Measurements from ENCODE around the gene ZNF91. TPM values are rescaled to one million over a fixed set of nuclear protein-coding genes. Genes with fewer than 3 reads are reported as not detected.

ZNF91 gene
- polyA plus RNA-seq, 1 donor (not counting 4 experiments of a cell fraction or from before 2014, with no cell fraction given): 14.1 TPM

DNA sequence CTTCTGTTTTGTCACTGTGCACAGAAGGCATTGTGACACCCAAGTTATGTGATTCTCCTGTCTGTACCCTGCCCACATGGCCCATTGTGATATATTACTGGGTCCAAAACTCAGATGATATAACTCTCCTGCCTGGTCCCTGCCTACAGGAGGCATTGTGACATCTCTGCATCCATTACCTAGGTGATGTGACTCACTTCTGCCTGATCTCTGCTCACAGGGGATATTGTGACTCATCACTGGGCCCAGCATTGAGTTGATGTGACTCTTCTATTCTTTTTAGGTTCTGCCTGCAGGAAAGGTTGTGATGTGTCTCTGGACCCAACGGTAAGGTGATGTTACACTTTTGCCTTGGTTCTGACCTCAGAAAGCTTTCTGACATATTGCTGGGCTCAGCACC lies 77.1 kb downstream of the ZNF91 start:
- TF ChIP-seq, protein P1, sequence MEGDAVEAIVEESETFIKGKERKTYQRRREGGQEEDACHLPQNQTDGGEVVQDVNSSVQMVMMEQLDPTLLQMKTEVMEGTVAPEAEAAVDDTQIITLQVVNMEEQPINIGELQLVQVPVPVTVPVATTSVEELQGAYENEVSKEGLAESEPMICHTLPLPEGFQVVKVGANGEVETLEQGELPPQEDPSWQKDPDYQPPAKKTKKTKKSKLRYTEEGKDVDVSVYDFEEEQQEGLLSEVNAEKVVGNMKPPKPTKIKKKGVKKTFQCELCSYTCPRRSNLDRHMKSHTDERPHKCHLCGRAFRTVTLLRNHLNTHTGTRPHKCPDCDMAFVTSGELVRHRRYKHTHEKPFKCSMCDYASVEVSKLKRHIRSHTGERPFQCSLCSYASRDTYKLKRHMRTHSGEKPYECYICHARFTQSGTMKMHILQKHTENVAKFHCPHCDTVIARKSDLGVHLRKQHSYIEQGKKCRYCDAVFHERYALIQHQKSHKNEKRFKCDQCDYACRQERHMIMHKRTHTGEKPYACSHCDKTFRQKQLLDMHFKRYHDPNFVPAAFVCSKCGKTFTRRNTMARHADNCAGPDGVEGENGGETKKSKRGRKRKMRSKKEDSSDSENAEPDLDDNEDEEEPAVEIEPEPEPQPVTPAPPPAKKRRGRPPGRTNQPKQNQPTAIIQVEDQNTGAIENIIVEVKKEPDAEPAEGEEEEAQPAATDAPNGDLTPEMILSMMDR (optimal IDR thresholded peaks at IDR 0.05 in 1 of 3, IDR thresholded peaks at IDR 0.05 in 1 of 3, conservative IDR thresholded peaks at IDR 0.05 in 1 of 3; ENCODE audit: extremely low read depth in 1 of 3, insufficient read depth in 2 of 3, low read length in 3 of 3): no peak
- TF ChIP-seq EZH2 (IDR thresholded peaks at IDR 0.05; ENCODE audit: low read length): no peak
- no peak overlapping the region for H3K27ac ChIP-seq (ENCODE audit: control insufficient read depth, insufficient read depth, low read length)
- H3K4me1 ChIP-seq (ENCODE audit: control insufficient read depth, extremely low read depth, insufficient read depth, low read length): no peaks in the 10 kb centered on the region
- DNase-seq (ENCODE audit: low read depth, low spot score) (no peak), FAIRE-seq (no peak)
- dilution Hi-C loops (cut with MboI; ENCODE audit: extremely low pct_ligation_motif_present, low sequenced_read_pairs): no loop called here
- H3K9me3 ChIP-seq (ENCODE audit: control insufficient read depth, low read depth, low read length): peaks cover 7% of the 10 kb centered on the region
- no peak overlapping the region for H3K4me2 ChIP-seq (ENCODE audit: control insufficient read depth, extremely low read depth, insufficient read depth, low read depth, low read length)
- H3K27me3 ChIP-seq (ENCODE audit: control insufficient read depth, extremely low read depth, insufficient read depth, low read length): no peaks in the 10 kb centered on the region
- H3K36me3 ChIP-seq (ENCODE audit: control insufficient read depth in 2 of 2, extremely low read depth in 1 of 2, insufficient read depth in 2 of 2, low read length in 2 of 2): no peaks in the 10 kb centered on the region
- no peaks in the 10 kb centered on the region for H4K20me1 ChIP-seq (ENCODE audit: control insufficient read depth, extremely low read depth, insufficient read depth, low read length)
- no peak overlapping the region for H2AFZ ChIP-seq (ENCODE audit: control insufficient read depth, low read length)
- H3K9me1 ChIP-seq (ENCODE audit: control insufficient read depth, extremely low read depth, insufficient read depth, low read length): no peaks in the 10 kb centered on the region
- H3K9ac ChIP-seq (ENCODE audit: control insufficient read depth, extremely low read depth, insufficient read depth, low read length): no peak overlapping the region
- no peaks in the 10 kb centered on the region for H3K79me2 ChIP-seq (ENCODE audit: control insufficient read depth, insufficient read depth, low read length)
- no peak overlapping the region for H3K4me3 ChIP-seq (ENCODE audit: control insufficient read depth in 2 of 3, extremely low read depth in 1 of 3, insufficient read depth in 2 of 3, low read depth in 1 of 3, low read length in 3 of 3)

DNA sequence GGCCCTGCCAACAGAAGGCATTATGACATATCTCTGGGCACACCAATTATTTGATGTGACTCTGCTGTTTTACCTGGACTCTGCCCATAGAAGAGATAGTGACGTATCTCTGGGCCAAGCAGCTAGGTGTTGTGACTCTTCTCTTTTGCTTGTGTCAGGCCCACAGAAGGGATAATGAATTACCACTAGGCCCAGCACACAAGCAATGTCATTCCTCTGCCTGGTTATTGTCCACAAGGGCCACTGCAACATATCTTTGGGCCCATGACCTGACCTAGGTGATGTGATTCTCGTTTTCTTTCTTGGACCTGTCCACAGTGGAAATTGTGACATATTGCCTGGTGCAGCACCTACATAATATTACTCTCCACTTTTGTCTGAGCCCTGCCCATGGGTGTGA lies 80.0 kb downstream of the ZNF91 start:
- H3K4me2 ChIP-seq (ENCODE audit: control insufficient read depth, extremely low read depth, insufficient read depth, low read depth, low read length): no peak overlapping the region
- H3K79me2 ChIP-seq (ENCODE audit: control insufficient read depth, insufficient read depth, low read length): no peaks in the 10 kb centered on the region
- DNase-seq (ENCODE audit: low read depth, low spot score): no peak
- no peaks in the 10 kb centered on the region for H3K27me3 ChIP-seq (ENCODE audit: control insufficient read depth, extremely low read depth, insufficient read depth, low read length)
- no peak for FAIRE-seq
- no peak overlapping the region for H3K27ac ChIP-seq (ENCODE audit: control insufficient read depth, insufficient read depth, low read length)
- H3K4me1 ChIP-seq (ENCODE audit: control insufficient read depth, extremely low read depth, insufficient read depth, low read length): no peaks in the 10 kb centered on the region
- TF ChIP-seq EZH2 (IDR thresholded peaks at IDR 0.05; ENCODE audit: low read length): no peak
- TF ChIP-seq, protein P1 (optimal IDR thresholded peaks at IDR 0.05 in 1 of 3, IDR thresholded peaks at IDR 0.05 in 1 of 3, conservative IDR thresholded peaks at IDR 0.05 in 1 of 3; ENCODE audit: extremely low read depth in 1 of 3, insufficient read depth in 2 of 3, low read length in 3 of 3): no peak
- H3K9me3 ChIP-seq (ENCODE audit: control insufficient read depth, low read depth, low read length): peaks cover 7% of the 10 kb centered on the region
- dilution Hi-C loops (cut with MboI; ENCODE audit: extremely low pct_ligation_motif_present, low sequenced_read_pairs): no loop called here
- H3K4me3 ChIP-seq (ENCODE audit: control insufficient read depth in 2 of 3, extremely low read depth in 1 of 3, insufficient read depth in 2 of 3, low read depth in 1 of 3, low read length in 3 of 3): no peak overlapping the region
- H3K36me3 ChIP-seq (ENCODE audit: control insufficient read depth in 2 of 2, extremely low read depth in 1 of 2, insufficient read depth in 2 of 2, low read length in 2 of 2): no peaks in the 10 kb centered on the region
- no peak overlapping the region for H2AFZ ChIP-seq (ENCODE audit: control insufficient read depth, low read length)
- no peaks in the 10 kb centered on the region for H4K20me1 ChIP-seq (ENCODE audit: control insufficient read depth, extremely low read depth, insufficient read depth, low read length)
- H3K9me1 ChIP-seq (ENCODE audit: control insufficient read depth, extremely low read depth, insufficient read depth, low read length): no peaks in the 10 kb centered on the region
- no peak overlapping the region for H3K9ac ChIP-seq (ENCODE audit: control insufficient read depth, extremely low read depth, insufficient read depth, low read length)
